Endothelial cell of umbilical vein (primary cell): ENCODE data around the gene PPP1R13L.

Experiments used
- POLR2A ChIP-seq: IDR thresholded peaks from 2 replicates; pipeline ENCODE4 v1.6.1; 2012; ENCODE audit warnings: low read depth, mild to moderate bottlenecking, control low read depth, low read length
- TF ChIP-seq, protein P1 (sequence below), 2 donors: IDR thresholded peaks; 1 replicate in 1 of 2; 2 replicates in 1 of 2; pipeline ENCODE4 v1.5.1; 2011; ENCODE audit warnings: low read length in 2 of 2, mild to moderate bottlenecking in 2 of 2, moderate library complexity in 2 of 2, control low read depth in 1 of 2, inconsistent platforms in 1 of 2, low read depth in 1 of 2; ENCODE audit not compliant: insufficient read depth in 1 of 2; ENCODE audit errors: extremely low read depth in 1 of 2

DNA sequence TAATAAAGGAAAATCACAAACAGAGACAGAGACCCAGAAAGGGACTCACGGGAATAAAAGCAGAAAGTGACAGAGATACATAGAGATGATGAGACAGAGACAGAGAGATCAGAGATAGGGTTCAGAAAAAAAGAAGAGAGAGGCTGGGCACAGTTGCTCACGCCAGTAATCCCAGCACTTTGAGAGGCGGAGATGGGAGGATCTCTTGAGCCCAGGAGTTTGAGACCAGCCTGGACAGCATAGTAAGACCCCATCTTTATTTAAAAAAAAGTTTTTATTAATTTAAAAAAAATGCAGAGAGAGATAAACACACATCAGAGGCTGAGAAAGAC lies 43.5 kb upstream of the PPP1R13L start:
- no peak for TF ChIP-seq POLR2A
- TF ChIP-seq, protein P1, sequence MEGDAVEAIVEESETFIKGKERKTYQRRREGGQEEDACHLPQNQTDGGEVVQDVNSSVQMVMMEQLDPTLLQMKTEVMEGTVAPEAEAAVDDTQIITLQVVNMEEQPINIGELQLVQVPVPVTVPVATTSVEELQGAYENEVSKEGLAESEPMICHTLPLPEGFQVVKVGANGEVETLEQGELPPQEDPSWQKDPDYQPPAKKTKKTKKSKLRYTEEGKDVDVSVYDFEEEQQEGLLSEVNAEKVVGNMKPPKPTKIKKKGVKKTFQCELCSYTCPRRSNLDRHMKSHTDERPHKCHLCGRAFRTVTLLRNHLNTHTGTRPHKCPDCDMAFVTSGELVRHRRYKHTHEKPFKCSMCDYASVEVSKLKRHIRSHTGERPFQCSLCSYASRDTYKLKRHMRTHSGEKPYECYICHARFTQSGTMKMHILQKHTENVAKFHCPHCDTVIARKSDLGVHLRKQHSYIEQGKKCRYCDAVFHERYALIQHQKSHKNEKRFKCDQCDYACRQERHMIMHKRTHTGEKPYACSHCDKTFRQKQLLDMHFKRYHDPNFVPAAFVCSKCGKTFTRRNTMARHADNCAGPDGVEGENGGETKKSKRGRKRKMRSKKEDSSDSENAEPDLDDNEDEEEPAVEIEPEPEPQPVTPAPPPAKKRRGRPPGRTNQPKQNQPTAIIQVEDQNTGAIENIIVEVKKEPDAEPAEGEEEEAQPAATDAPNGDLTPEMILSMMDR (IDR thresholded peaks at IDR 0.05; ENCODE audit: extremely low read depth in 1 of 2, insufficient read depth in 1 of 2, low read depth in 1 of 2, low read length in 2 of 2) = no peak
